ENCODE results near the gene ABCG4.

ABCG4 gene

GRCh38 chr11:119209186-119209585 is 60.3 kb downstream of the ABCG4 start:
- no peak for DNase-seq

GRCh38 chr11:119210050-119210449 is 61.2 kb downstream of the ABCG4 start:
- no peak for DNase-seq

All from NCI-H748 treated with DMSO at 0.1 percent for 48 hours (cell line).